Esophagus muscularis mucosa (tissue), 4 donors: ENCODE data around the gene SLCO2B1. TPM values are rescaled to one million over a fixed set of nuclear protein-coding genes. Genes with fewer than 3 reads are reported as not detected.

Experiments used
- DNase-seq: peaks from one replicate; pipeline ENCODE4 v3.0.0-alpha.2; 2017; ENCODE audit errors: extremely low spot score
- H3K27ac ChIP-seq, 4 donors: fragments of 200-600 bp; sonication (generic); replicated peaks in 1 of 4; 1 replicate in 3 of 4; 2 replicates in 1 of 4; pipeline ENCODE4 v1.5.1; 2016 to 2019; ENCODE audit warnings: mild to moderate bottlenecking in 1 of 4
- H3K27me3 ChIP-seq, 4 donors: fragments of 200-600 bp; sonication (generic); one replicate each; pipeline versions ENCODE4 v1.5.1 to v1.6.0; 2016 to 2019
- H3K36me3 ChIP-seq, 4 donors: fragments of 200-600 bp; sonication (generic); one replicate each; pipeline ENCODE4 v1.5.1; 2016 to 2019
- H3K4me1 ChIP-seq, 4 donors: fragments of 200-600 bp; sonication (generic); one replicate each; pipeline ENCODE4 v1.5.1; 2016 to 2019
- H3K4me3 ChIP-seq, 4 donors: fragments of 200-600 bp; sonication (generic); 1 replicate in 2 of 4; 2 replicates in 2 of 4; pipeline ENCODE4 v1.5.1; 2016 to 2019; ENCODE audit warnings: mild to moderate bottlenecking in 4 of 4, moderate library complexity in 1 of 4
- H3K9me3 ChIP-seq, 4 donors: fragments of 200-600 bp; sonication (generic); 1 replicate in 3 of 4; 2 replicates in 1 of 4; pipeline ENCODE4 v1.5.1; 2016 to 2019
- CTCF ChIP-seq, 3 experiments: fragments of 200-600 bp in 2 of 3; fragments of 450-650 bp in 1 of 3; sonication (generic) in 2 of 3; IDR thresholded peaks; one replicate each; pipeline ENCODE4 v1.5.1; 2017 to 2019; ENCODE audit warnings: antibody characterized with exemption in 3 of 3, mild to moderate bottlenecking in 2 of 3, moderate library complexity in 1 of 3
- EP300 ChIP-seq: sonication (generic); formaldehyde crosslinking; IDR thresholded peaks from one replicate; pipeline ENCODE4 v1.6.1; 2017; ENCODE audit warnings: antibody characterized with exemption
- POLR2A ChIP-seq: fragments of 450-650 bp; IDR thresholded peaks from one replicate; pipeline ENCODE4 v1.6.1; 2017; ENCODE audit warnings: antibody characterized with exemption, moderate library complexity, mild to moderate bottlenecking, low read depth
- POLR2AphosphoS5 ChIP-seq, 2 donors: sonication (generic); formaldehyde crosslinking; IDR thresholded peaks; one replicate each; pipeline ENCODE4 v1.6.1; 2017; ENCODE audit warnings: antibody characterized with exemption in 2 of 2
- WGBS: methylation state at CpG from one replicate; pipeline ENCODE4 v1.1.5; 2018; 5-methylcytosine and 5-hydroxymethylcytosine counted together
- intact Hi-C: fragments of 100-400 bp; cut with DNase I; formaldehyde crosslinking; loops from one replicate; pipeline ENCODE4 v1.15.1; 2023
- total RNA-seq, 4 donors: library from RNA; depleted of rRNA; stranded (reverse); fragments of >200 nt; gene quantifications; one replicate each; pipeline versions ENCODE4 v1.1.0 to v1.2.1, GENCODE V29; 2016

SLCO2B1 gene
- total RNA-seq, 4 donors from 2014 or later = 30.5 to 61.1 (median 33.0) TPM

DNA sequence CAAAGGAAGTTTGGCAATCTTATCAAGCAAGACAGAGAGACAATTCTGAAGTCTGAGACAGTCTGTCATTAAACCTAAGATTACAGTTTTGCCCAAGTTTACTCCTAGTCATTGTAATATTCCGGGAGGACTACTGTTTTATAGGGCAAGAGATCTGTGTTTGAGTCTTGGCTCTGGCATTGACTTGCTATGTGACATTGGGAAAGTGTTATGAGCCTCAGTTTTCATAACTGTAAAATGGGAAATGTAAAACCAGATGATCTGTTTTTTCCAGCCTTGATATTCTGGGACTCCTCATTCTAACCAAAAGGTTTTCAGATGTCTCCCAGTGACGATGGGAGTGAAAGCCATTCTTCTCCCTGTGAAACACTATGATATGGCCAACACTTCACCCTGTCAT is 24.3 kb upstream of the SLCO2B1 start:
- Histone ChIP-seq H3K36me3 (no peaks in the 10 kb centered on the region), H3K27ac (no peak overlapping the region), H3K27me3 (peaks cover 0 to 16% (median 0%) of the 10 kb centered on the region in 4 donors), H3K4me1 (no peaks in the 10 kb centered on the region), H3K9me3 (no peaks in the 10 kb centered on the region), H3K4me3 (no peak overlapping the region)
- 71% methylated on average over 2 of the region's 2 CpGs for WGBS
- TF ChIP-seq EP300 (no peak), CTCF (IDR thresholded peaks at IDR 0.05) (no peak), POLR2AphosphoS5 (IDR thresholded peaks at IDR 0.05) (no peak), POLR2A (no peak)
- no peak for DNase-seq
- intact Hi-C loops = no loop called here

DNA sequence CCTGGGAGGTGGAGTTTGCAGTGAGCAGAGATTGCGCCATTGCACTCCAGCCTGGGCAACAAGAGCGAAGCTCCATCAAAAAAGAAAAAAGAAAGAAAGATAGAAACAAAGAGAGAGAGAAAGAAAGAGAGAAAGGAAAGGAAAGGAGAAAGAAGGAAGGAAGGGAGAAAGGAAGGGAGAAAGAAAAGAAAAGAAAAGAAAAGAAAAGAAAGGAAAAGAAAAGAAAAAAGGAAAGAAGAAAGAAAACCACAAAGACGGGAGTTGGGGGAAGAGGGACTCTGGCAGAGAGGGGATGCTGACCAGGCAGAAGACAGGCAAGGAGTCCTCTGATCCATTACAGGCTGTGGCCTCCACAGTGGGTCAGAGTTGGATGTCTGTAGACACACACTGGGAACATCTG is 18.8 kb upstream of the SLCO2B1 start:
- no peak for DNase-seq
- Histone ChIP-seq H3K9me3 (no peaks in the 10 kb centered on the region), H3K4me3 (no peak overlapping the region), H3K4me1 (no peaks in the 10 kb centered on the region), H3K36me3 (no peaks in the 10 kb centered on the region), H3K27ac (no peak overlapping the region), H3K27me3 (peaks cover 0 to 37% (median 0%) of the 10 kb centered on the region in 4 donors)
- TF ChIP-seq CTCF (IDR thresholded peaks at IDR 0.05) (no peak), POLR2A (no peak), POLR2AphosphoS5 (IDR thresholded peaks at IDR 0.05) (no peak), EP300 (no peak)
- intact Hi-C loops = no loop called here
- WGBS = 86% methylated on average over 3 of the region's 3 CpGs

DNA sequence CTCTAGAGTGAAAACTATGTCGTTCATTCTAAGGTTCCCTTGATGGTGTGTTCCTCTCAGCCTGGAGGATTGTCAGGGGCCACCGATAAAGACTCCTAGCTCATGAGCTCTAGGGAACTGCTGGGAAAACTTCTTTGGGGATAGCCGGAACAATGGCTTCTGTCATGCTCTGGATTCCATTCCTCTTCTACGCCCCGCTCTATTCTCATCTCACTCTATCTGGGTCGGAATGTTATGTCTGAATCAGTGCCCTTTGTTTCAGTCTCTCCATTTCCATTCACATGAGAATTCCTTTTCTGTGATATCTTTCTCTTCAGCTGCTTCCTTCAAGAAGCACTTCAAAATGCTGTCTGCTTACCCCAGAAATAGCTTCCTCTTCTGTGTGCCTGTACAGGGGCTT is 16.9 kb upstream of the SLCO2B1 start:
- intact Hi-C loops = no loop called here
- Histone ChIP-seq H3K4me1 (no peaks in the 10 kb centered on the region), H3K27ac (no peak overlapping the region), H3K36me3 (no peaks in the 10 kb centered on the region), H3K4me3 (no peak overlapping the region), H3K9me3 (no peaks in the 10 kb centered on the region), H3K27me3 (peaks cover 0 to 41% (median 0%) of the 10 kb centered on the region in 4 donors)
- 62% methylated on average over 6 of the region's 6 CpGs for WGBS
- peak; percentile 85 for DNase-seq
- no peak for TF ChIP-seq POLR2AphosphoS5 (IDR thresholded peaks at IDR 0.05)

- WGBS = 83% methylated on average over 4 of the region's 5 CpGs
- no peak overlapping the region for H3K4me3 ChIP-seq
- H3K9me3 ChIP-seq = no peaks in the 10 kb centered on the region
- H3K4me1 ChIP-seq = no peaks in the 10 kb centered on the region
- no peak for DNase-seq
- H3K27me3 ChIP-seq = peaks cover 0 to 40% (median 0%) of the 10 kb centered on the region in 4 donors
- no peak overlapping the region for H3K27ac ChIP-seq
- no peaks in the 10 kb centered on the region for H3K36me3 ChIP-seq
- intact Hi-C loops = no loop called here
- TF ChIP-seq CTCF (IDR thresholded peaks at IDR 0.05) = no peak
- TF ChIP-seq EP300 = no peak
- TF ChIP-seq POLR2AphosphoS5 (IDR thresholded peaks at IDR 0.05) = no peak
- no peak for TF ChIP-seq POLR2A
Measured at GRCh38 chr11:75135021-75135650, 15.8 kb upstream of the SLCO2B1 start.

DNA sequence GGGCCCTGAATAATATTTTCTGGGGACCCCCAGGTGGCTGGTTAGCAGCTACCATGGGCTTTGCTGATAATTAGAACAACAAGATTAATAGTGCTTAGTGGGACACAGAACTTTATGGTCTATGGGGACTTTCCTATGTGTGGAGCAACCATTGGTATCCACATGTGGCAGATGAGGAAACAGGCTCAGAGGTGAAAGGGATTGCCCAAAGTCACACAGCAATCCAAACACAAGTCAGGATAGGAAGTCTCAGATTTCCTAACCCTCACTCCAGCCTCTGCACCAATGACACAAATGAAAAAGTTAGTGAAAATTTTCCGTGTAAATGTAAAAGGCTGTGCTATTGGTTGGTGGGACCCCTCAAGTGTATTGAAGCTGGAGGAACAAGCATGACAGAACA is 15.3 kb upstream of the SLCO2B1 start:
- no peak for DNase-seq
- Histone ChIP-seq H3K27me3 (peaks cover 0 to 44% (median 0%) of the 10 kb centered on the region in 4 donors), H3K9me3 (no peaks in the 10 kb centered on the region), H3K36me3 (no peaks in the 10 kb centered on the region), H3K27ac (no peak overlapping the region), H3K4me1 (no peaks in the 10 kb centered on the region), H3K4me3 (no peak overlapping the region)
- 91% methylated on average over 1 of the region's 1 CpG for WGBS
- TF ChIP-seq EP300 = no peak
- TF ChIP-seq POLR2A = no peak
- no peak for TF ChIP-seq POLR2AphosphoS5 (IDR thresholded peaks at IDR 0.05)
- TF ChIP-seq CTCF (IDR thresholded peaks at IDR 0.05) = no peak
- intact Hi-C loops = no loop called here
